Measurements from ENCODE around the gene HMGXB4. TPM values are rescaled to one million over a fixed set of nuclear protein-coding genes. Genes with fewer than 3 reads are reported as not detected.

The HMGXB4 gene
- total RNA-seq, 2 donors from 2014 or later: 15.0 to 36.5 TPM

- Histone ChIP-seq H3K27ac (no peak overlapping the region), H3K4me3 (no peak overlapping the region), H3K4me1 (replicated peaks) (no peaks in the 10 kb centered on the region), H3K27me3 (replicated peaks; ENCODE audit: insufficient read depth) (no peaks in the 10 kb centered on the region), H3K36me3 (no peaks in the 10 kb centered on the region), H3K9me3 (no peaks in the 10 kb centered on the region)
- TF ChIP-seq POLR2AphosphoS5 (IDR thresholded peaks at IDR 0.05) (no peak), POLR2A (IDR thresholded peaks at IDR 0.05) (no peak), CTCF (IDR thresholded peaks at IDR 0.05) (no peak)
- intact Hi-C loops (cut with DNase I): loop anchor here (10.0 kb wide), 1 partner anchor 1222 kb away; the partner anchor contains the start of gene EIF3D
- no peak for DNase-seq (ENCODE audit: low spot score)
- WGBS: 95% methylated on average over 5 of the region's 5 CpGs
Observed at GRCh38 chr22:35303029-35303624, 45.8 kb downstream of the HMGXB4 start.

- no peak for TF ChIP-seq POLR2AphosphoS5 (IDR thresholded peaks at IDR 0.05)
- no peak for TF ChIP-seq CTCF (IDR thresholded peaks at IDR 0.05)
- TF ChIP-seq POLR2A (IDR thresholded peaks at IDR 0.05): no peak
- H3K4me1 ChIP-seq (replicated peaks): no peaks in the 10 kb centered on the region
- no peak overlapping the region for H3K4me3 ChIP-seq
- DNase-seq (ENCODE audit: low spot score): no peak
- no peaks in the 10 kb centered on the region for H3K36me3 ChIP-seq
- WGBS: 80% methylated on average over 8 of the region's 8 CpGs
- H3K9me3 ChIP-seq: no peaks in the 10 kb centered on the region
- no peak overlapping the region for H3K27ac ChIP-seq
- H3K27me3 ChIP-seq (replicated peaks; ENCODE audit: insufficient read depth): no peaks in the 10 kb centered on the region
- intact Hi-C loops (cut with DNase I): loop anchor here (10.0 kb wide), 1 partner anchor 1219 kb away; the partner anchor contains the start of gene EIF3D
Observed at GRCh38 chr22:35305525-35306070, 48.3 kb downstream of the HMGXB4 start.

GRCh38 chr22:35306350-35306967, 49.2 kb downstream of the HMGXB4 start:
- H3K27ac ChIP-seq: no peak overlapping the region
- no peaks in the 10 kb centered on the region for H3K27me3 ChIP-seq (replicated peaks; ENCODE audit: insufficient read depth)
- H3K4me1 ChIP-seq (replicated peaks): no peaks in the 10 kb centered on the region
- WGBS: 55% methylated on average over 4 of the region's 4 CpGs
- H3K4me3 ChIP-seq: no peak overlapping the region
- H3K36me3 ChIP-seq: no peaks in the 10 kb centered on the region
- intact Hi-C loops (cut with DNase I): loop anchor here (10.0 kb wide), 1 partner anchor 1218 kb away; the partner anchor contains the start of gene EIF3D
- DNase-seq (ENCODE audit: low spot score): no peak
- no peaks in the 10 kb centered on the region for H3K9me3 ChIP-seq
- no peak for TF ChIP-seq POLR2AphosphoS5 (IDR thresholded peaks at IDR 0.05)
- no peak for TF ChIP-seq CTCF (IDR thresholded peaks at IDR 0.05)
- TF ChIP-seq POLR2A (IDR thresholded peaks at IDR 0.05): no peak

- Histone ChIP-seq H3K4me3 (no peak overlapping the region), H3K27ac (no peak overlapping the region), H3K36me3 (no peaks in the 10 kb centered on the region), H3K27me3 (replicated peaks; ENCODE audit: insufficient read depth) (no peaks in the 10 kb centered on the region), H3K9me3 (no peaks in the 10 kb centered on the region), H3K4me1 (replicated peaks) (no peaks in the 10 kb centered on the region)
- TF ChIP-seq POLR2AphosphoS5 (IDR thresholded peaks at IDR 0.05) (no peak), CTCF (IDR thresholded peaks at IDR 0.05) (no peak), POLR2A (IDR thresholded peaks at IDR 0.05) (no peak)
- intact Hi-C loops (cut with DNase I): loop anchor here (10.0 kb wide), 1 partner anchor 1217 kb away; the partner anchor contains the start of gene EIF3D
- WGBS: 79% methylated on average over 9 of the region's 9 CpGs
- DNase-seq (ENCODE audit: low spot score): no peak
Observed at GRCh38 chr22:35307372-35307771, 50.1 kb downstream of the HMGXB4 start.
